Thyroid gland (tissue), 4 donors: Measurements from ENCODE around the gene IL33.

Source experiments
- CTCF ChIP-seq, 6 experiments: fragments of 200-600 bp in 3 of 6; fragments of 450-650 bp in 3 of 6; sonication (generic) in 3 of 6; IDR thresholded peaks; one replicate each; pipeline ENCODE4 v1.5.1; 2016 to 2019; ENCODE audit warnings: antibody characterized with exemption in 6 of 6, mild to moderate bottlenecking in 2 of 6, inconsistent platforms in 1 of 6, moderate library complexity in 1 of 6
- POLR2A ChIP-seq, 2 donors: fragments of 450-650 bp; IDR thresholded peaks; one replicate each; pipeline ENCODE4 v1.6.1; 2017; ENCODE audit warnings: antibody characterized with exemption in 2 of 2, mild to moderate bottlenecking in 2 of 2, moderate library complexity in 1 of 2

- TF ChIP-seq POLR2A (IDR thresholded peaks at IDR 0.05) (no peak), CTCF (IDR thresholded peaks at IDR 0.05) (peak; percentile 13 to 74 (median 45))
These were observed 18.3 kb upstream of the IL33 start for GRCh38 chr9:6197330-6197729.
